AG04450 (cell line): ENCODE measurements around the gene SPAG16. TPM values are rescaled to one million over a fixed set of nuclear protein-coding genes. Genes with fewer than 3 reads are reported as not detected.

Experiments used
- CTCF ChIA-PET: fragments of 300-600, 350-600 bp; formaldehyde crosslinking; extraction: SDS; loops from one replicate; lab custom pipeline; 2022; ENCODE audit warnings: antibody characterized with exemption, inconsistent platforms; lab: Charles Lee
- POLR2A ChIA-PET: fragments of 350-600 bp; formaldehyde crosslinking; extraction: SDS; loops from one replicate; lab custom pipeline; 2021; ENCODE audit warnings: antibody characterized with exemption, inconsistent platforms; lab: Yijun Ruan, JAX
- DNase-seq: peaks from one replicate; pipeline ENCODE4 v3.0.0-alpha.2; 2011; ENCODE audit warnings: low read depth, low spot score
- H3K27ac ChIP-seq: one replicate; pipeline ENCODE4 v1.5.1; 2012; ENCODE audit warnings: low read depth, low read length, control low read depth
- H3K27me3 ChIP-seq: one replicate; pipeline ENCODE4 v1.6.0; 2012; ENCODE audit warnings: low read length; ENCODE audit not compliant: control insufficient read depth, insufficient read depth
- H3K4me3 ChIP-seq: 2 replicates; pipeline ENCODE4 v1.5.1; 2011; ENCODE audit warnings: mild to moderate bottlenecking, low read depth, low read length, control low read depth
- H3K9me3 ChIP-seq: 2 replicates; pipeline ENCODE4 v1.5.1; 2012; ENCODE audit warnings: low read length; ENCODE audit not compliant: control insufficient read depth, insufficient read depth
- polyA plus RNA-seq: library from polyadenylated mRNA; depleted of rRNA; stranded (reverse); fragments of >200 nt; gene quantifications from 2 replicates; pipeline ENCODE4 v1.2.3, GENCODE V29; 2011
- TF ChIP-seq, protein P1 (sequence below): IDR thresholded peaks from 2 replicates; pipeline ENCODE4 v1.5.1; 2011; ENCODE audit warnings: low read depth, low read length, control low read depth, inconsistent platforms

SPAG16 gene
- polyA plus RNA-seq, 1 experiment: 28.1 TPM

DNA sequence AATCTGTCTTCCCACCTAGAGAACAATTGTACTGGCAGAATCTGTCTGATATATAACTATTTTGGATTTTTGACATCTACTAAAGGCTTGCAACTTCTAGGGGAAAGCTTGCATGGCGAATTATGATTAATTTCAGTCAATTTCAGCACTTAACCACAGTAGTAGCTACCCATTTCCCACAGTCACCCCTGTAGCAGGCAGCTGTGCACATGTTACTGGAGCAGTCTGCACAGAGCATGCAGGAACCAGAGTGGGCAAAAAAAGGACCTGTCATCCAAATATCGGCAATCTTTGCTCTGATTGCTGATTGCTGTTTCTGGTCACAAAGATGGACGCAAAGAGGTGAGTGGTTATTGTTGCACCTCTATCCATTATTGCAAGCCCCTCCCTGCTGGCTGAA is 473.3 kb downstream of the SPAG16 start:
- no peak for DNase-seq
- ChIA-PET POLR2A (no interaction called here), CTCF (no interaction called here)
- Histone ChIP-seq H3K27me3 (no peaks in the 10 kb centered on the region), H3K4me3 (no peak overlapping the region), H3K9me3 (no peaks in the 10 kb centered on the region), H3K27ac (no peak overlapping the region)
- TF ChIP-seq, protein P1, sequence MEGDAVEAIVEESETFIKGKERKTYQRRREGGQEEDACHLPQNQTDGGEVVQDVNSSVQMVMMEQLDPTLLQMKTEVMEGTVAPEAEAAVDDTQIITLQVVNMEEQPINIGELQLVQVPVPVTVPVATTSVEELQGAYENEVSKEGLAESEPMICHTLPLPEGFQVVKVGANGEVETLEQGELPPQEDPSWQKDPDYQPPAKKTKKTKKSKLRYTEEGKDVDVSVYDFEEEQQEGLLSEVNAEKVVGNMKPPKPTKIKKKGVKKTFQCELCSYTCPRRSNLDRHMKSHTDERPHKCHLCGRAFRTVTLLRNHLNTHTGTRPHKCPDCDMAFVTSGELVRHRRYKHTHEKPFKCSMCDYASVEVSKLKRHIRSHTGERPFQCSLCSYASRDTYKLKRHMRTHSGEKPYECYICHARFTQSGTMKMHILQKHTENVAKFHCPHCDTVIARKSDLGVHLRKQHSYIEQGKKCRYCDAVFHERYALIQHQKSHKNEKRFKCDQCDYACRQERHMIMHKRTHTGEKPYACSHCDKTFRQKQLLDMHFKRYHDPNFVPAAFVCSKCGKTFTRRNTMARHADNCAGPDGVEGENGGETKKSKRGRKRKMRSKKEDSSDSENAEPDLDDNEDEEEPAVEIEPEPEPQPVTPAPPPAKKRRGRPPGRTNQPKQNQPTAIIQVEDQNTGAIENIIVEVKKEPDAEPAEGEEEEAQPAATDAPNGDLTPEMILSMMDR: no peak

GRCh38 chr2:213763354-213763753 is 479.1 kb downstream of the SPAG16 start:
- CTCF ChIA-PET: no interaction called here
- no peak overlapping the region for H3K4me3 ChIP-seq
- DNase-seq: no peak
- TF ChIP-seq, protein P1: no peak
- no peaks in the 10 kb centered on the region for H3K27me3 ChIP-seq
- POLR2A ChIA-PET: no interaction called here
- H3K9me3 ChIP-seq: no peaks in the 10 kb centered on the region
- no peak overlapping the region for H3K27ac ChIP-seq

- ChIA-PET CTCF (no interaction called here), POLR2A (no interaction called here)
- Histone ChIP-seq H3K4me3 (no peak overlapping the region), H3K27ac (no peak overlapping the region), H3K27me3 (no peaks in the 10 kb centered on the region), H3K9me3 (no peaks in the 10 kb centered on the region)
- TF ChIP-seq, protein P1: no peak
- DNase-seq: no peak
Observed at GRCh38 chr2:213763963-213764362, 479.7 kb downstream of the SPAG16 start.

- no peak overlapping the region for H3K4me3 ChIP-seq
- DNase-seq: no peak
- H3K9me3 ChIP-seq: no peaks in the 10 kb centered on the region
- POLR2A ChIA-PET: no interaction called here
- TF ChIP-seq, protein P1: no peak
- no peak overlapping the region for H3K27ac ChIP-seq
- no peaks in the 10 kb centered on the region for H3K27me3 ChIP-seq
- CTCF ChIA-PET: no interaction called here
Observed at GRCh38 chr2:213764849-213765248, 480.6 kb downstream of the SPAG16 start.

DNA sequence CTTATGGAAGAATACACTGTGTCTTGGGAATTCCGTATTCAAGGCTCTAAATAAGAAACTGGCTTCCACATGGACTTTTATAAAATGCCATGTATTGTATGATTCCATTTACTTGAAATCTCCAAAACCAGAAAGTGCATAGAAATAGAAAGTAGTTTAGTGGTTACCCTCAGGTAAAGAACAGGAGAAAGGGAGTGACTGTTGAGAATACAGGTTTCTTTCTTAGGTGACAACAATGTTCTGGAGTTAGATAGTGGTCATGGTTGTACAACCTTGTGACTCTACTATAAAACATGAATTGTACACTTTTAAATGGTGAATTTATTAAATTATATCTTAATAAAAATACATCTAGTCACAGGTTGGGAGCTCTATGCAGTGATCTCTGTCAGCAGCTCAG is 481.8 kb downstream of the SPAG16 start:
- ChIA-PET POLR2A (no interaction called here), CTCF (interaction anchor here (0.6 kb wide), 1 partner anchor 422 kb away, joined by 4 read pairs; no protein-coding TSS in a partner anchor)
- H3K4me3 ChIP-seq: no peak overlapping the region
- TF ChIP-seq, protein P1: no peak
- H3K27me3 ChIP-seq: no peaks in the 10 kb centered on the region
- H3K9me3 ChIP-seq: no peaks in the 10 kb centered on the region
- DNase-seq: no peak
- no peak overlapping the region for H3K27ac ChIP-seq
